8988T (cell line): ENCODE data around the gene CHAF1B.
A peak's percentile ranks its signal among the peaks of the same experiment; 100 is the strongest.
"Not testable (repeated sequence)": the region's sequence is repeated elsewhere in the genome, so short reads cannot be mapped to it uniquely, and the experiment has no call there.

Experiments used
- DNase-seq: peaks from one replicate; pipeline ENCODE4 v3.0.0; 2011

Gene CHAF1B

GRCh38 chr21:36385233-36386030 lies at the start of gene CHAF1B:
Gene CHAF1B (plus strand): TSS chr21:36385392. CDS start chr21:36386137, 745 bp downstream.
- peak; percentile 68 for DNase-seq

GRCh38 chr21:36337099-36337509 lies 48.1 kb upstream of the CHAF1B start:
- no peak for DNase-seq

GRCh38 chr21:36338975-36339374 lies 46.2 kb upstream of the CHAF1B start:
- DNase-seq: no peak

GRCh38 chr21:36342581-36342980 lies 42.6 kb upstream of the CHAF1B start:
- DNase-seq: not testable (repeated sequence)

- no peak for DNase-seq
Observed at GRCh38 chr21:36344931-36345330, 40.3 kb upstream of the CHAF1B start.

GRCh38 chr21:36347278-36347961 lies 37.8 kb upstream of the CHAF1B start:
- no peak for DNase-seq

- no peak for DNase-seq
Observed at GRCh38 chr21:36347962-36348328, 37.2 kb upstream of the CHAF1B start.

GRCh38 chr21:36349315-36349714 lies 35.9 kb upstream of the CHAF1B start:
- no peak for DNase-seq

GRCh38 chr21:36350282-36350910 lies 34.8 kb upstream of the CHAF1B start:
- no peak for DNase-seq

- DNase-seq: no peak
Observed at GRCh38 chr21:36354918-36355680, 30.1 kb upstream of the CHAF1B start.

- no peak for DNase-seq
Observed at GRCh38 chr21:36355868-36356267, 29.3 kb upstream of the CHAF1B start.

GRCh38 chr21:36359185-36359584 lies 26.0 kb upstream of the CHAF1B start:
- no peak for DNase-seq

- DNase-seq: no peak
Observed at GRCh38 chr21:36369064-36369685, 16.0 kb upstream of the CHAF1B start.

- no peak for DNase-seq
Observed at GRCh38 chr21:36375994-36376393, 9.2 kb upstream of the CHAF1B start.

- no peak for DNase-seq
Observed at GRCh38 chr21:36377391-36377842, 7.8 kb upstream of the CHAF1B start.

GRCh38 chr21:36379251-36379650 lies 5.9 kb upstream of the CHAF1B start:
- no peak for DNase-seq

GRCh38 chr21:36381841-36382589 lies 3.2 kb upstream of the CHAF1B start:
- no peak for DNase-seq

- DNase-seq: not testable (repeated sequence)
Observed at GRCh38 chr21:36382722-36383121, 2.5 kb upstream of the CHAF1B start.

- no peak for DNase-seq
Observed at GRCh38 chr21:36384885-36385232, 333 bp upstream of the CHAF1B start.

- no peak for DNase-seq
Observed at GRCh38 chr21:36386031-36386642, 945 bp downstream of the CHAF1B start.

- DNase-seq: no peak
Observed at GRCh38 chr21:36388096-36388495, 2.9 kb downstream of the CHAF1B start.
